ENCODE results near the gene TRIP4.

TRIP4 gene

DNA sequence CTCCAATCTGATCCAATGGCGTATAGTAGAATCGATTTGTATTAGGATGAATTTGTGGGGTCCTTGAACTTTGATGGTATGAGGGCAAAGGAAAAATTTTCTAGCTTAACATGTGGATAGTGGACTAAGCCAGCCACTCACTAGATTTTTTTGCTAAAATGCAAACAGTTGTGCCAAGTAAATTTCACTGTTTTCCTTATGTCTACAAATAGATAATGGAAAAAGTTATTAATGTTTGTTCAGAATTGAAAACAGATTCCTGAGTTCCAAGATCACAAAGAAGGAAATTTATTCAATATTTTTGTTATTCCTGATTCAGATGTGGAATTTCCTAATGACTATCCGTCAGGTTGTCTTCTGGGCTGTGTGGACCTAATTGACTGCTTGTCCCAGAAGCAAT lies 37.6 kb downstream of the TRIP4 start:
- no peak overlapping the region for H3K4me3 ChIP-seq (ENCODE audit: low read depth, low read length)
- TF ChIP-seq, protein P1, sequence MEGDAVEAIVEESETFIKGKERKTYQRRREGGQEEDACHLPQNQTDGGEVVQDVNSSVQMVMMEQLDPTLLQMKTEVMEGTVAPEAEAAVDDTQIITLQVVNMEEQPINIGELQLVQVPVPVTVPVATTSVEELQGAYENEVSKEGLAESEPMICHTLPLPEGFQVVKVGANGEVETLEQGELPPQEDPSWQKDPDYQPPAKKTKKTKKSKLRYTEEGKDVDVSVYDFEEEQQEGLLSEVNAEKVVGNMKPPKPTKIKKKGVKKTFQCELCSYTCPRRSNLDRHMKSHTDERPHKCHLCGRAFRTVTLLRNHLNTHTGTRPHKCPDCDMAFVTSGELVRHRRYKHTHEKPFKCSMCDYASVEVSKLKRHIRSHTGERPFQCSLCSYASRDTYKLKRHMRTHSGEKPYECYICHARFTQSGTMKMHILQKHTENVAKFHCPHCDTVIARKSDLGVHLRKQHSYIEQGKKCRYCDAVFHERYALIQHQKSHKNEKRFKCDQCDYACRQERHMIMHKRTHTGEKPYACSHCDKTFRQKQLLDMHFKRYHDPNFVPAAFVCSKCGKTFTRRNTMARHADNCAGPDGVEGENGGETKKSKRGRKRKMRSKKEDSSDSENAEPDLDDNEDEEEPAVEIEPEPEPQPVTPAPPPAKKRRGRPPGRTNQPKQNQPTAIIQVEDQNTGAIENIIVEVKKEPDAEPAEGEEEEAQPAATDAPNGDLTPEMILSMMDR (IDR thresholded peaks at IDR 0.05; ENCODE audit: low read depth, low read length) = no peak

DNA sequence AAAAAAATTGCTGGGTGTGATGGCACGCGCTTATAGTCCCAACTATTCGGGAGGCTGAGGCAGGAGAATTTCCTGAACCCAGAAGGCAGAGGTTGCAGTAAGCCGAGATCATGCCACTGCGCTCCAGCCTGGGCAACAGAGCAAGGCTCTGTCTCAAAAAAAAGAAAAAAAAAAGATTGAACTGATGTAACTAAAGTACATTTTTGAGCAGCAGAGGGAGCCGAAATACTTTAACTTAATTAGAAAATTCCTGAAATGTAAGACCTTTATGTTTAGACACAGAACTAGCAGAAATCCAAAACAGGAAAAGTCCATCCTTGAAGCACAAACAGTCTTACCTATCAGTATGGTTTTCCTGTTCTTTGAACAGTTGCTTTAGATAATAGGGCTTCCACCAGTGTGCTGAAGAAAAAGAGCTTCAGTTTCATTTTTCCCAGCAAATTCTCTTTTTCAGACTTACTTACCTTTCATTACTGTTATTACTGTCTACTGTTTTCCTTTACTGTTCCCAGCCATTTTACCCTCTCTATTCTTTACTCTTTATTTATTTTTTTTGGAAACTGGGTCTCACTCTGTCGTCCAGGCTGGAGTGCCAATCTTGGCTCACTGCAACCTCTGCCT lies 39.3 kb downstream of the TRIP4 start:
- H3K4me3 ChIP-seq (ENCODE audit: low read depth, low read length) = no peak overlapping the region
- TF ChIP-seq, protein P1 (IDR thresholded peaks at IDR 0.05; ENCODE audit: low read depth, low read length) = no peak; the same call in 1 of the 2 replicates

DNA sequence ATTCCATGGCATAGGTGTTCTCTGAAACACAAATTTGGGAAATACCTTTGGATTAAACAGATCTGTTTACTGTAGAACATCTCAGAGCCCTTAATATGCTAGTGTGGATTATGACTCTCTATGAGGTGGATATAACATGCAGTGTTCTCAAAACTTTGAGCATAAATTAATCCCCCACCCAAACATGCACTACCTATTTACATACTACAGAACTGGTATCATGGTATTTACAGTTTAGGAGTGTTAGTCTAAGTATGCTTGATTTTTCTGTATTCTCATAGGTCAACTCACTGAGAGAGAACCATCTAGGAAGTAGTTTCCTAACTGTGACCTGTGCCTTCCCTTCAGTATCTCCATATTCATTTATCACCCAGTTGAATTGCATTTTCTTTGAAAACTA lies 41.8 kb downstream of the TRIP4 start:
- TF ChIP-seq, protein P1 (IDR thresholded peaks at IDR 0.05; ENCODE audit: low read depth, low read length) = no peak
- no peak overlapping the region for H3K4me3 ChIP-seq (ENCODE audit: low read depth, low read length)

DNA sequence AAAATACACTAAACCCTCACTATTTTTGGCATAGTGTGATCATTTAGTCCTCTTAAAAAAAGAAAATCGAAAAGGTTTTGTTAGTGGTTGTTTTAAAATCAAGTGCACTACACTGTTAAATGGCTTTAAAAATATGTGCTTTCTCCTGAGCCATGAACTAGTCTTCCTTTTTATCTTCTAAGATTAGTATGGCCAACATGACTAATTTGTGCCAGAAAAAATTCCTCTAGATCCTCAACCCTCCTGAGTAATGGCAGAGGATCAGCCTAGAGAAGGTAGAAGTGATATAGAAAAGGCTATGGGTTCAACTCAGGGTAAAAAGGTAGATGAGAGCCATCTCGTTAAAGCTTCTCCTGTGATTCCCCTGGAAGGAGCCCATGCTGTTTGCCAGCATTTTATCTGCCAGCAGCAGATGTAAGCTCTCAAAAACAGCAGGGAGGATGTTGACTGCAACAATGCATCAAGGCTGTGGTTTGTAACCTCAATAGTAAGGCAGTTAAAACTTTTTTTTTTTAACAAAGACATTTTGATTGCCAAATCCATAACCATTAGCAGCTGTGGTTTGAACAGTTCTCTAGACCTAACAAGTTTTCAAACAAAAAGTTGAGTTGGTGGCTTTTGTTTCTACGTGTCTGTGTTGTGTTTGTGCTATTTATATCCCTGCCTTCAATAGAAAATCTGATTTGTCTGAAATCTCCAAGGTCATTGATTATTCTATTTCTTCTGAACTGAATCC lies 42.5 kb downstream of the TRIP4 start:
- TF ChIP-seq, protein P1 (IDR thresholded peaks at IDR 0.05; ENCODE audit: low read depth, low read length) = no peak
- no peak overlapping the region for H3K4me3 ChIP-seq (ENCODE audit: low read depth, low read length)

DNA sequence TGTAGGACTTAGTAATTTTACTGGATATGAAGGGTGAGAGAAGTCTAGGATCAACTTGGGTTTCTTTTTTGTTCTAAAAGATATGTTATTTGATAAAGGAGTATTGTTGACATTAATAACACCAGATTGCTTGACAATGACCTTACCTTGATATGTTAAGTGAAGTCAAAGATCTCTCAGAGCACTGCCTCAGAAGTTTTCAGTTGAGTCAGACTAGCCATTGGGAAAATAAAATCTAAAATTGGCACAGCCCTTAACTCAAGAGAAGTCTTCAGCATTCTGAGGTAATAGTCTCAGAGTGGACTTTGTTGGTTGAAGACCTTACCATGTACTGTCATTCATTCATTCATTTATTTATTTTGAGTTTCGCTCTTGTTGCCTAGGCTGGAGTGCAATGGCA lies 50.3 kb downstream of the TRIP4 start:
- TF ChIP-seq, protein P1 (IDR thresholded peaks at IDR 0.05; ENCODE audit: low read depth, low read length) = no peak
- no peak overlapping the region for H3K4me3 ChIP-seq (ENCODE audit: low read depth, low read length)

DNA sequence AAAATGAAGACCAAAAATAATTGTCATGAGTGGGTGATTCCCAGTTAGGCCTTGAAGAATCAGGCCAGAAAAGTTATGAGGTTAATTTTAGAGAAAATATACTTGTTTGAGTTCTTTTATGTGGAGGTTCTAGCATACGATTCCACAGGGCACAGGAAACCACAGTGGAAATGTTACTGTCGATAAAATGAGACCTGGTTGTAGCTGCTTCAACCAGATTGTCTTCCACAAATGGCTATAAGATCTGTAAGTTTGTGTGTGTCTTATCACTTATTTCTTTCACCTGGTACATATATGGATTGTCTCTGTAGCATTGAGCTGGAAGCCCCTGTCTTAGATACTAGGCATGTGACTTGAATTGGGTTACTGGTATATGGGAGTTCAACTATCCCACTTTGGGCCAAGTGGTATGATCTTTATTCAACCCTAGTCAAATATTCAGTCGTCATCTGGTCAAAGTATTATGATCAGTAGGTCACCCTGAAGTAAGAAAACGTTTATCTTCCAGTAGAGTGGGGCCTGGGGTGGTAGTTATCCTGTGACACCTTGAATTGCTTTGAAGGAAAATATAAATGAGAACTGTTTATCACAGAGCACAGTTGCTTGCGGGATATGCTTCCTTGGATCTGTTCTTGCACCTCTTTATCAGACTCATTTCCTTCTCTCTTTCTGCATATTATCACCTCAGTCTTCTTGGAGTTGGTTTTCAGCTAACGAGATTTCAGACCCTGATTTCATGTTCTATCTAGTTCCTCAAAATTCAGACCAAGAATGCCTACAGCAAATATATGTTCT lies 51.2 kb downstream of the TRIP4 start:
- TF ChIP-seq, protein P1 (IDR thresholded peaks at IDR 0.05; ENCODE audit: low read depth, low read length) = no peak
- no peak overlapping the region for H3K4me3 ChIP-seq (ENCODE audit: low read depth, low read length)

DNA sequence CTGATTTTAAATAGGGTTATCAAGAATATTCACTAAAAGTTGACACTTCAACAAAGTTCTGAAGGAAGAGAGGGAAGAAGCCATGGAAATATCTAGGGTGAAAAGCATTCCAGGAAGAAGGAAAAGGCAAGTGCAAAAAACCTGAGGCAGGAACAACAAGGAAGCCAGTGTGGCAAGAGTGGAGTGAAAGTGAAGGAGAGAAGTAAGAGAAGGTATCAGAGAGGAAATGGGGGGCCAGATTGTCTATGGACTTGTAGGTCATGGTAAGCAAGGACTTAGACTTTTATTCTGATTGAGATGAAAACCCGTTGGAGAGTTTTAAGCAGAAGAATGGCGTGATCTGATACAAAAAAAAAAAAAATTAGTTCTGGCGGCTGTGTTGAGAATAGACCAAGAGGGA lies 54.2 kb downstream of the TRIP4 start:
- H3K4me3 ChIP-seq (ENCODE audit: low read depth, low read length) = no peak overlapping the region
- TF ChIP-seq, protein P1 (IDR thresholded peaks at IDR 0.05; ENCODE audit: low read depth, low read length) = no peak
